ENCODE results near the gene CHFR.
"Not testable (repeated sequence)": the region's sequence is repeated elsewhere in the genome, so short reads cannot be mapped to it uniquely, and the experiment has no call there.

- TF ChIP-seq FOXA1 (IDR thresholded peaks at IDR 0.05); TARDBP (IDR thresholded peaks at IDR 0.05); ARNT (IDR thresholded peaks at IDR 0.05); ELF4 (IDR thresholded peaks at IDR 0.05); NFRKB (IDR thresholded peaks at IDR 0.05); FOXK2 (IDR thresholded peaks at IDR 0.05); FOXM1 (IDR thresholded peaks at IDR 0.05; ENCODE audit: borderline replicate concordance); SP1 (IDR thresholded peaks at IDR 0.05): not testable (repeated sequence)
Measured at GRCh38 chr12:132844681-132845080, 42.7 kb downstream of the CHFR start.

Measured in HEK293T (cell line).